NT2/D1 (cell line): ENCODE results near the gene ASS1.

Experiments
- DNase-seq: peaks from one replicate; pipeline ENCODE4 v3.0.0-alpha.2; 2011; ENCODE audit warnings: low read depth, low spot score
- H3K27me3 ChIP-seq: 2 replicates; pipeline ENCODE4 v1.6.0; 2011; ENCODE audit warnings: mild to moderate bottlenecking; ENCODE audit not compliant: insufficient read length, insufficient read depth
- H3K36me3 ChIP-seq: 2 replicates; pipeline ENCODE4 v1.6.1; 2011; ENCODE audit warnings: mild to moderate bottlenecking, low read length, mixed read lengths; ENCODE audit not compliant: insufficient read depth, insufficient read length
- H3K4me1 ChIP-seq: 2 replicates; pipeline ENCODE4 v1.5.1; 2011; ENCODE audit not compliant: insufficient read depth, insufficient read length
- H3K4me3 ChIP-seq: 2 replicates; pipeline ENCODE4 v1.5.1; 2011; ENCODE audit warnings: low read depth; ENCODE audit not compliant: insufficient read length
- H3K9ac ChIP-seq: 2 replicates; pipeline ENCODE4 v1.6.0; 2011; ENCODE audit warnings: low read depth; ENCODE audit not compliant: insufficient read length
- H3K9me3 ChIP-seq: 2 replicates; pipeline ENCODE4 v1.5.1; 2011; ENCODE audit warnings: mild to moderate bottlenecking, low read length; ENCODE audit not compliant: insufficient read depth
- SUZ12 ChIP-seq: IDR thresholded peaks from 2 replicates; pipeline ENCODE4 v1.6.1; 2011; ENCODE audit not compliant: insufficient read length, insufficient read depth; ENCODE audit errors: extremely low read depth
- YY1 ChIP-seq: IDR thresholded peaks from 2 replicates; pipeline ENCODE4 v1.6.1; 2011; ENCODE audit not compliant: insufficient read length, insufficient read depth
- ZNF274 ChIP-seq: IDR thresholded peaks from 2 replicates; pipeline ENCODE4 v1.6.1; 2011; ENCODE audit warnings: mild to moderate bottlenecking, low read depth, low read length

The ASS1 gene

GRCh38 chr9:130421154-130421801 is 23.5 kb upstream of the ASS1 start:
- TF ChIP-seq SUZ12 (no peak), YY1 (no peak), ZNF274 (no peak)
- Histone ChIP-seq H3K4me1 (peaks cover 7% of the 10 kb centered on the region), H3K27me3 (no peaks in the 10 kb centered on the region), H3K9ac (no peak overlapping the region), H3K36me3 (no peaks in the 10 kb centered on the region), H3K9me3 (no peaks in the 10 kb centered on the region; the same call in 1 of the 2 replicates), H3K4me3 (no peak overlapping the region)
- no peak for DNase-seq

- Histone ChIP-seq H3K36me3 (no peaks in the 10 kb centered on the region), H3K9ac (no peak overlapping the region), H3K27me3 (no peaks in the 10 kb centered on the region), H3K4me3 (no peak overlapping the region), H3K9me3 (no peaks in the 10 kb centered on the region; the same call in 1 of the 2 replicates), H3K4me1 (peaks cover 7% of the 10 kb centered on the region)
- TF ChIP-seq SUZ12 (no peak), ZNF274 (no peak), YY1 (no peak)
- DNase-seq = no peak
Observed at GRCh38 chr9:130421802-130422276, 22.9 kb upstream of the ASS1 start.

GRCh38 chr9:130422546-130422945 is 22.2 kb upstream of the ASS1 start:
- no peak overlapping the region for H3K9ac ChIP-seq
- H3K4me1 ChIP-seq = peaks cover 14% of the 10 kb centered on the region
- DNase-seq = no peak
- no peaks in the 10 kb centered on the region for H3K36me3 ChIP-seq
- no peak overlapping the region for H3K4me3 ChIP-seq
- TF ChIP-seq SUZ12 (no peak), YY1 (no peak), ZNF274 (no peak)
- no peaks in the 10 kb centered on the region for H3K27me3 ChIP-seq
- no peaks in the 10 kb centered on the region; the same call in 1 of the 2 replicates for H3K9me3 ChIP-seq

- no peak for DNase-seq
- TF ChIP-seq ZNF274 (no peak), SUZ12 (no peak), YY1 (no peak)
- Histone ChIP-seq H3K9me3 (no peaks in the 10 kb centered on the region; the same call in 1 of the 2 replicates), H3K4me3 (no peak overlapping the region), H3K9ac (no peak overlapping the region), H3K27me3 (no peaks in the 10 kb centered on the region), H3K4me1 (peaks cover 17% of the 10 kb centered on the region), H3K36me3 (no peaks in the 10 kb centered on the region)
Observed at GRCh38 chr9:130423272-130423671, 21.5 kb upstream of the ASS1 start.

GRCh38 chr9:130424595-130425454 is 19.9 kb upstream of the ASS1 start:
- no peak overlapping the region for H3K4me3 ChIP-seq
- H3K36me3 ChIP-seq = no peaks in the 10 kb centered on the region
- no peaks in the 10 kb centered on the region for H3K9me3 ChIP-seq
- TF ChIP-seq SUZ12 (no peak), YY1 (no peak), ZNF274 (no peak)
- H3K4me1 ChIP-seq = peaks cover 19% of the 10 kb centered on the region
- H3K27me3 ChIP-seq = no peaks in the 10 kb centered on the region
- H3K9ac ChIP-seq = no peak overlapping the region
- no peak for DNase-seq

- Histone ChIP-seq H3K4me3 (no peak overlapping the region), H3K9ac (no peak overlapping the region), H3K9me3 (peaks cover 8% of the 10 kb centered on the region; the same call in 1 of the 2 replicates), H3K27me3 (no peaks in the 10 kb centered on the region), H3K36me3 (no peaks in the 10 kb centered on the region), H3K4me1 (peaks cover 19% of the 10 kb centered on the region)
- TF ChIP-seq ZNF274 (no peak), YY1 (no peak), SUZ12 (no peak)
- DNase-seq = no peak
Observed at GRCh38 chr9:130425741-130426466, 18.9 kb upstream of the ASS1 start.

GRCh38 chr9:130426467-130426773 is 18.3 kb upstream of the ASS1 start:
- Histone ChIP-seq H3K4me3 (no peak overlapping the region), H3K4me1 (peaks cover 19% of the 10 kb centered on the region), H3K9me3 (peaks cover 9% of the 10 kb centered on the region; the same call in 1 of the 2 replicates), H3K9ac (no peak overlapping the region), H3K27me3 (no peaks in the 10 kb centered on the region), H3K36me3 (no peaks in the 10 kb centered on the region)
- TF ChIP-seq ZNF274 (no peak), YY1 (no peak), SUZ12 (no peak)
- no peak for DNase-seq
